Nephron progenitor cell (in vitro differentiated cells): Measurements from ENCODE around the gene SH3BP5L.

Source experiments
- DNase-seq: peaks from one replicate; pipeline ENCODE4 v3.0.0; 2021
- H3K27ac Mint-ChIP-seq: 2 replicates; pipeline ENCODE4 v1.8.0; 2021; ENCODE audit warnings: mild to moderate bottlenecking, moderate library complexity, mixed read lengths
- H3K27me3 Mint-ChIP-seq: 2 replicates; pipeline ENCODE4 v1.8.0; 2021; ENCODE audit warnings: mild to moderate bottlenecking, low read depth, mixed read lengths; ENCODE audit not compliant: poor library complexity
- H3K36me3 Mint-ChIP-seq: 2 replicates; pipeline ENCODE4 v1.8.0; 2021; ENCODE audit warnings: low read depth, mixed read lengths
- H3K4me1 Mint-ChIP-seq: 2 replicates; pipeline ENCODE4 v1.8.0; 2021; ENCODE audit warnings: mixed read lengths
- H3K4me3 Mint-ChIP-seq: 2 replicates; pipeline ENCODE4 v1.8.0; 2021; ENCODE audit warnings: mild to moderate bottlenecking, moderate library complexity, mixed read lengths
- H3K9me3 Mint-ChIP-seq: 2 replicates; pipeline ENCODE4 v1.8.0; 2021; ENCODE audit warnings: mild to moderate bottlenecking, moderate library complexity, mixed read lengths
- TF ChIP-seq, protein P1 (sequence below): fragments of 200-600 bp; sonication (generic); IDR thresholded peaks from 2 replicates; pipeline ENCODE4 v1.5.0; 2021; ENCODE audit warnings: antibody characterized with exemption

SH3BP5L gene

DNA sequence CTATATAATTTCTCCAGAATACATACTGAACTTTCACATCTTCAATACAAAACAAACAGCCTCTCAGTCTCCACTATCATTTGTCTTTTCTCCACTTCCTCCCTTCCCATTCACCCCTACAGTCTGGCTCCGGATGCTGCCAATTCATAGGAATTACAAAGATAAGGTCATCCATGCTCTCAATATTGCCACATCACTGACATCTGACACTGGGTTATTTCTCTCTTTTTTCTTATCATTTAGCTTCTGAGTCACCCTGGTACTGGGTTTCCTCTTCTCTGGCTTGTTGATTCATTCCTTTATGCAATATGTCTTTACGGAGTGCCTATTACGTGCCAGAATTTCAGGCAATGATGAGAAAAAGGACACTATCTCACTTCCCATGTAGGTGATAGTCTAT is 3.1 kb upstream of the SH3BP5L start:
- Mint-ChIP-seq H3K4me3 (no peak overlapping the region), H3K27ac (no peak overlapping the region), H3K27me3 (peaks cover 30% of the 10 kb centered on the region), H3K9me3 (peaks cover 6% of the 10 kb centered on the region), H3K36me3 (peaks cover 9% of the 10 kb centered on the region), H3K4me1 (peaks cover 29% of the 10 kb centered on the region)
- no peak for DNase-seq
- TF ChIP-seq, protein P1, sequence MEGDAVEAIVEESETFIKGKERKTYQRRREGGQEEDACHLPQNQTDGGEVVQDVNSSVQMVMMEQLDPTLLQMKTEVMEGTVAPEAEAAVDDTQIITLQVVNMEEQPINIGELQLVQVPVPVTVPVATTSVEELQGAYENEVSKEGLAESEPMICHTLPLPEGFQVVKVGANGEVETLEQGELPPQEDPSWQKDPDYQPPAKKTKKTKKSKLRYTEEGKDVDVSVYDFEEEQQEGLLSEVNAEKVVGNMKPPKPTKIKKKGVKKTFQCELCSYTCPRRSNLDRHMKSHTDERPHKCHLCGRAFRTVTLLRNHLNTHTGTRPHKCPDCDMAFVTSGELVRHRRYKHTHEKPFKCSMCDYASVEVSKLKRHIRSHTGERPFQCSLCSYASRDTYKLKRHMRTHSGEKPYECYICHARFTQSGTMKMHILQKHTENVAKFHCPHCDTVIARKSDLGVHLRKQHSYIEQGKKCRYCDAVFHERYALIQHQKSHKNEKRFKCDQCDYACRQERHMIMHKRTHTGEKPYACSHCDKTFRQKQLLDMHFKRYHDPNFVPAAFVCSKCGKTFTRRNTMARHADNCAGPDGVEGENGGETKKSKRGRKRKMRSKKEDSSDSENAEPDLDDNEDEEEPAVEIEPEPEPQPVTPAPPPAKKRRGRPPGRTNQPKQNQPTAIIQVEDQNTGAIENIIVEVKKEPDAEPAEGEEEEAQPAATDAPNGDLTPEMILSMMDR, result no peak

DNA sequence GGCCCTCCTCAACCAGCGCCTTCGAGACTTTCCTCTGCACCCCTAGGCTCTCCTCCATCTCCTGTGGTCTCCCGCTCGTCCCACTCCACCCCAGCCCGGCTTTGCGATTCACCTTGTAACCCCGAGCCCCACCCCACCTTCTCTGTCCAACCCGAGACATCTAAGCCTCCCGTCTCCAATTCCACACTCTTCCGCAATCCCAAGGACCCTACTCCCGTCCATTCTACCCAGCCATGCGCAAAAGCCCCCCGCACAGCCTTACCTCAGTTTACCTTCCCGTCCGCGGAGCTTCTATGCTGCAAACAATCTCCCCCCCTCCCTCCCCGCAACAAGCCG is 174 bp downstream of the SH3BP5L start:
- no peaks in the 10 kb centered on the region for H3K9me3 Mint-ChIP-seq
- DNase-seq, result peak; percentile 45
- peak overlapping the region; percentile 100 for H3K27ac Mint-ChIP-seq
- H3K36me3 Mint-ChIP-seq, result peaks cover 18% of the 10 kb centered on the region
- H3K4me1 Mint-ChIP-seq, result peaks cover 49% of the 10 kb centered on the region
- TF ChIP-seq, protein P1, result no peak
- H3K4me3 Mint-ChIP-seq, result peak overlapping the region; percentile 99
- H3K27me3 Mint-ChIP-seq, result peaks cover 15% of the 10 kb centered on the region

DNA sequence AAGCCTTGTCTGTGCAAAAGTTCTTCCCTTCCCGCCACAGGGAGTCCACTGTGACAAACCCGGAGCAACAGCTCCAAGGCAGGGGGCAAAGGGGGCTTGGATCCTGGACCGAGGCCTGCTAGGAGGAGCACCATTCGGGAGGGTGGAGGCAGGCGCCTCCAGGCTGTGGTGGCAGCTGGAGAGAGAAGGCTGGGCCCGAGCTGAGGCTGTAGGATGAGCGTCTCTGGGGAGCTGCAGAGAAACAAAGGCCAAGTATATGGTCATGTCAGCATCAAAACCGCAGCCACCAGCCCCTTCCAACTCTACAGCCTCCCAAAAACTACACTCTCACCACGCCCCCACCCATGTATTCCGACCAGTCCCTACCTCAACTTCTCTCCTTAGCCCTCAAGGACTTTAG is 579 bp downstream of the SH3BP5L start:
- Mint-ChIP-seq H3K27me3 (peaks cover 13% of the 10 kb centered on the region), H3K36me3 (peaks cover 19% of the 10 kb centered on the region), H3K9me3 (no peaks in the 10 kb centered on the region), H3K4me1 (peaks cover 49% of the 10 kb centered on the region), H3K4me3 (peak overlapping the region; percentile 99), H3K27ac (peak overlapping the region; percentile 100)
- no peak for DNase-seq
- TF ChIP-seq, protein P1, result no peak

DNA sequence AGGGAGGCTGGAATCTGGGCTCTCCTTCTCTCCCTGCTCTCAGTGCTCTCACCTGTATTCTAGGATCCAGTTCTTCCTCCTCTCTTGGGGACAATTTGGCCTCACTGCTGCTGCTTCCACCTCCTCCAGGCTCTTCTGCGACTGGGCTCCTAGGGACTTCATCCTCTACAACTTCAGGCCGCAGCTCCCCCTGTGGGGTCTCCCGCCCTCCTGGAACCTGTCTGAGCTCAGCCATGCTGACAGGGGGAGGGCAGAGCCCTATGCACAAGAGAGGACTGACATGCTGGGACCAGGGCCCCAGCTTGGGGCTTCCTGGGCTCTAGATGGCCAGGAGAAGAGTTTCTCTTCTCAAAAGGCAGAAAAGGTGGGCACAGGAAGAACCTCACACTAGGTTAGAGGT is 1.0 kb downstream of the SH3BP5L start:
- DNase-seq, result no peak
- Mint-ChIP-seq H3K36me3 (peaks cover 22% of the 10 kb centered on the region), H3K27ac (peak overlapping the region; percentile 61), H3K9me3 (no peaks in the 10 kb centered on the region), H3K27me3 (peaks cover 13% of the 10 kb centered on the region), H3K4me3 (peak overlapping the region; percentile 99), H3K4me1 (peaks cover 49% of the 10 kb centered on the region)
- TF ChIP-seq, protein P1, result no peak

DNA sequence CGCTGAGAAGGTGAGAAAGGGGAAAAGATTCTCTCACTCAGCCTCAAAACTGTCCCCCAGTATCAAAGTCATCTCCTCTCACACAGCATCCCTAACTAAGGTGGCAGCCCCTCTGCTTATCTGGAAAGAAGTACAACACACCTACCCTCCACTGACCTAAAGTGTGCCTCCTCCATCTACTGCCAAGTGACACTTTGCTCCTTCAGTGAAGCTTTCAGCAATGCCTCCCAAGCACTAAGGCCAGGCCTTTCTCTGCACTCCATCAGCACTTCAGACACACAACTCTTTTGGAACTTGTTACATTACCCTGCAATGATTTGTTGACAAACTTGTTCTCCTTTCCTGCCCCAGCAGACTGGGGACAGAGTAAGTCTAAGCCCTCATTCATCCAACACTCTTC is 1.4 kb downstream of the SH3BP5L start:
- Mint-ChIP-seq H3K36me3 (peaks cover 22% of the 10 kb centered on the region), H3K27me3 (peaks cover 12% of the 10 kb centered on the region), H3K9me3 (no peaks in the 10 kb centered on the region), H3K27ac (peak overlapping the region; percentile 61), H3K4me1 (peaks cover 49% of the 10 kb centered on the region), H3K4me3 (peak overlapping the region; percentile 99)
- DNase-seq, result no peak
- TF ChIP-seq, protein P1, result no peak

DNA sequence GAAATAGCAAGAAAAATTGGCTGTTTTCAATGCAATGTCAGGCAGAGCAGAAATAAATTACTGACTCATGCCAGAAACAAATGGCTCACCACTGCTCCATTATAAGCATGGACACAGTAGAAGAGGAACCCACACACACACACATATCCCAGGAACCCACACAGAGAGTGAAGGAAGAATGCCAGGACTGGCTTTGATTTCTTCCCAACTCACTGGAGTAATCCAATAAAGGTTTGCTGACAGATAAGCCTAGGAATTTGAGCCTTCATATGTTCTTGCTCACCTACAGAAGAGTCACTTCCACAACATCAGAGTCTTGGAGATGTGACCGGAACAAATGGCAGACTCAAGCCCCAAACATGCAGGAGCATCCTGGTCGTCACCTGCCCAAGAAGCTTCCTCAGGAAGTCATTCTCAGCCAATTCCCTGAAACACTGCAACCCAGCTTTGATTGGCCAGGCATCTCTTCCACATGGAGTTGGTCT is 2.2 kb downstream of the SH3BP5L start:
- H3K4me1 Mint-ChIP-seq, result peaks cover 49% of the 10 kb centered on the region
- TF ChIP-seq, protein P1, result no peak
- H3K9me3 Mint-ChIP-seq, result no peaks in the 10 kb centered on the region
- no peak for DNase-seq
- H3K27me3 Mint-ChIP-seq, result peaks cover 10% of the 10 kb centered on the region
- no peak overlapping the region for H3K27ac Mint-ChIP-seq
- H3K4me3 Mint-ChIP-seq, result peak overlapping the region; percentile 99
- H3K36me3 Mint-ChIP-seq, result peaks cover 22% of the 10 kb centered on the region
